Raji (cell line): ENCODE data around the gene POU2F3.

Source experiments
- POLR2A ChIP-seq: IDR thresholded peaks from 2 replicates; pipeline ENCODE4 v1.6.1; 2011; ENCODE audit warnings: low read depth, low read length, control low read depth; ENCODE audit not compliant: insufficient read depth

The POU2F3 gene

DNA sequence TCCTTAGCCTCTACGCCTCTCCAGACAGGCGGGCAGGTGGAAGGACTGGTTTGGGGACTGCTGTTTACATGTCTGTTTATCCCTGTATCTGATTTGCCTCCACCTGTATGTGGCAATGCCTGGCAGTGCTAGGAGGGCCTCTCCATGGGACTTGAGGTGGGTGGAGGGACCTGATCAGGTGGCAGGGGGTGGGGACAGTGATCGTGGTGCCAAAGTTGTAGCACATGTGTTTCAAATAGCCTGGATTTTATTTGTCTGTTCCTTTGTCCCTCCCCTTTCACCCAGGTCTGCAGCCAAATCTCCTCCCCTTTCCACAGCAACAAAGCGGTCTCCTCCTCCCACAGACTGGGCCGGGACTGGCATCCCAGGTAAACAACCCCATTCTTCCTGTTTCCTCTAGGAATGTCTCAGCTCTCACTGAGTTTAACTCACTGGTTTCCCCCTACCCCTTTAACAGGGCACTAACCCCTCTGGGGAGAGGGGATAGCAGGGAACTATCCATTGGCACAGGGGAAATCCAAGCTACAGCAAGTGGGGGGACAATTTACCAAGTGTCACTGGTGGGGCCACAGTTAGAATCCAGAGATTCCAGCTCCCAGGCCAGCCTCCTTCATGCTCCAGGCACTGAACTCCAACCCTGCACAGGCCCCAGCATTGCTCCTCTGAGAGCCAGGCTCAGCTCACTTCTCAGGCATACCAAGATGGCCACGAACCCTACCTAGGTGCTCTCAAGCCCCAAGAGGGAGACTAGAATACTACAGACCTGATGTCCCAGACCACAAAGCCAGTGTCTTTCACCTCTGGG lies 62.3 kb downstream of the POU2F3 start:
- TF ChIP-seq POLR2A = no peak

DNA sequence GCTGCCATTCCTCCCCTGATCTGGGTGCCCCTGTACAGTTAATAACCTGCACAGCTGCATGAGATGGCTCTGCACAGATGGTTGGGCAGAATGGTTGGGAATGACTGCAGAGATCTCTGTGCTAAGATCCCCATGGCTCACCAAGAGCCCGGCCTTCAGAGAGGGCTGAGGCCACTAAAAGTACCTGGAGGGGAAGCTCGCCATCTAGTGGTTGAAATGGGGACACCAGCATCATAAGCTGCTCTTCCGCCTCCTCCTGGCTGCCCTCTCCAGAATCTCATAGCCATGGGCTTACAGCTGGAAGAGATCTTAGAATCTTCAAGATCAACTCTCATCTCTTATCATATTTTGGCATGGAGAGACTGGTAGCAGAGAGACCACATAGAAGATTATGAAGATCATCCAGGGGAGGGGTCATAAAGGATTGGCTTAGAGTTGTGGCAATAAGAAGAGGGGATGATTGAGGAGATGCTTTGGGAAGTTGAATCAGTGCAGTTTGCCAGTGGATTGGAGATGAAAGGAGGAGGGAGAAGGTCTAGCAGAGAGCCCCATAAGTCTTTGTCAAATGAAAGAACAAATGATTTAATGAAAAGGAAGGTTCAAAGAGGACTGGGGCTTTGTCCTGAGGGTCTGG lies 63.2 kb downstream of the POU2F3 start:
- TF ChIP-seq POLR2A = no peak

DNA sequence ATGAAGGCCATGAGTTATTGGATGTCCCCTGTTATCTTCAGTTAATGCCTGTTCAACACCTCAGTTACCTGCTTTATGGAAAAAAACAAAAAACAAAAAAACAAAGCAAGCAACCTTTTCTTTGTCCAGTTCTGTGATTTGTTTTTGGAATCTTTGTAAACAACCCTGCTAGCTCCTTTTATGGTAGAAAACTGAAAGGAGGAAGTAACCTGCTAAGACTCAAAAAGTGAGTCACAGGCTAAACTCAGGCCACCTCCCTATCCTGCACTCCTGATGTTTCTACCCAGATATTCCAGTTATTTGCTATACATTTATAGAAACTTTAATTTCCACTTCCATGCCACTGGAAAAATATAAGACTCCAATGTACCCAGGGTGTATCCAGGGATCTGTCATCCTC lies 64.6 kb downstream of the POU2F3 start:
- no peak for TF ChIP-seq POLR2A

DNA sequence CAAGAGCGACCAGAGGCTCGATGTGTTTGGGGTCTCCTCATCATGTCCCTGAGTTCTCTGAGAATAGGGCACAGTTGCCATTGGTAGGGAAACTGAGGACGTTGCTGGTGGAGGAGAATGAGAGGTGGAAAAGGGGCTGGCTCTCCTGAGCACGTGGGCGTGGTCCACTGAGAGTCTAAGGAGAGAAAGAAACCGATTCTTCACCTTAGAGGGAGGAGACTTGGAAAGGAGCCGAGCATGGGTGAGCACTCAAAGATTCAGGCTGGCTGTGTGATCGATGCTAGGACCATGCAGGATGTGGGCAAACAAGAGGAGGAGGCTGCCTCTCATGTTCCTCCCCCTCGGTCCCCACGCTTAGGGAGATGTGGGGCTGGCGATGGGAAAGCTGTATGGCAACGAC lies 65.3 kb downstream of the POU2F3 start:
- no peak for TF ChIP-seq POLR2A

DNA sequence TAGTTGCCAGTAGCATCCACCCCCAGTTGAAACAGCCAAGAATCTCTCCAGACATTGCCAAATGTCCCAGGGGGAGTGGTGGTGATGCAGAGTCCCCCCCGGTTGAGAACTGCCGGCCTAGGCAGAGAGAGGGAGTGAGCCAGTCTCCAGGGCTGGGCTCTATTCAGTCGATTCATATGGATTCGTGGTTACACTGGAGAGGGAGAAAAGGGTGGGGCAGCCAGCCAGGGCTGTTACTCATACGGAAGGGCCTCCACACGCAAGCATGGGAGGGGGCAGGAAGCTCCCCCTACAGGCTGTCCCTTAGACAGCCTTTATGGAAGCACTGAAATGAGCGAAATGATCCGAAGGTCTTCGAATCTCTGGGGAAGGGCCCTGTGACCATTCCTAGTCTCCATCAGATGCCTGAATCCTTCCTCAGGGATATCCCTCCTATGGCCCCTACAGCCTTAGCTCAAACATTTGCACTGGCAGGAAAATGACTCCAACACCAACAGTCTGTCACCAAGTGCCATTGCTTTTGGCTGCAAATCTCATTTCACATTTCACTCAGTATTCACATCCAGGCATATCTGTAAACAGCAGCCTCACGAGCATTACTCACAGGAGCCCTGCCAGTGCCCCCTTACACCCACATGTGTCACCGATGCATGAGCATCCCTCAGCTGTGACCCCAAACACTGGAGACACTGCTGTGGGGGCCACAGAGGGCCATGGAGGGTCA lies 66.7 kb downstream of the POU2F3 start:
- TF ChIP-seq POLR2A = no peak

DNA sequence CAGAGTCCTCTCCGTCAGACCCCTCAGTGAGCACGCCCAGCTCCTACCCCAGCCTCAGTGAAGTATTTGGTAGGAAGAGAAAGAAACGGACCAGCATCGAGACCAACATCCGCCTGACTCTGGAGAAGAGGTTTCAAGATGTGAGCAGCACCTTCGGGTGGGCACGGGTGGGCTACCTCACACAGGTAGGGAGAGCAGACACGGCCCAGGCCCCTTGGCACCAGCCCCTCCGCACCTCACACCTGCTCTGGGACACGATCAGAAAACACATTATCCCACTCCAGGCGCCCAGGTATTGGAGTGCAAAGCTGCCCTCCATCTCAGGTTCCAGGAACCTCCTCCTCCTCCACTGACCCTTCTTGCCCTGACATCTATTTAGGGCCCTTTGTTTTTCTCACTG lies 67.5 kb downstream of the POU2F3 start:
- TF ChIP-seq POLR2A = no peak

DNA sequence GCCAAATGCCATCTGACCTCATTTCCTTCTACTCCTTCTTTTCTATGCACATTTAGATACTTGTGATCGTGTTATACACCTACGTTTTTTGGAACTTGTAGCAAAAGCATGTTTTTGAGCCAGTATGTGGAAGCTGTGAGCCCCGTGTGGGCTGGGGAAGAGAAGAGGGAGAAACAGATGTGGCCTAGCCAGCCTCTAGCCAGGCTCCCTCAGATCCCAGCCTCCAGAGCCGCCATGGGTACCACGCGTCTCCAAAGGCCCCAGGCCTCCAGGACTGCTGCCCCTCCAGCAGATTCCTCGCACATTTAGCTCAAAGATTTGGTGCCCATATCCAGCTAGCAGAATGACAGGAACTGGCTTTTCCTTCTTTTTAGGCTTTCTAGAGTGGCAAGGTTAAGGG lies 68.1 kb downstream of the POU2F3 start:
- no peak for TF ChIP-seq POLR2A

DNA sequence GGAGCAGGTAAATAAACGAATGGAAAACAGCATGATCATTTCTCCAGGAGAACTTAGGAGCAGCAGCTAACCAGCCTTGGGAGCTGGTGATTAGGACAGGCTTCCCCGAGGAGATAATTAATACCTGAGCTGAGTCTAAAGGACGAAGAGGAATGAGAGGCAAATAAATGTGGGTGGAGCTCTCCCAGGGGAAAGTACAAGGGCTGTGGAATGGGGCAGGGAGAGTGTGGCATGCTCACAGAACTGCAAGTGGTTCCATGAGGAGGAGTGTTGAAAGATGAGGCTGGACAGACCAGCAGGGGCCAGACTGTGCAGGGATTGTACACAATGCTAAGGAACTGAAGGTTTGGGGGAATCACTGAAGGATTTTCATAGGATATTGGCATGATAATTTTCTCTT lies 70.9 kb downstream of the POU2F3 start:
- no peak for TF ChIP-seq POLR2A

DNA sequence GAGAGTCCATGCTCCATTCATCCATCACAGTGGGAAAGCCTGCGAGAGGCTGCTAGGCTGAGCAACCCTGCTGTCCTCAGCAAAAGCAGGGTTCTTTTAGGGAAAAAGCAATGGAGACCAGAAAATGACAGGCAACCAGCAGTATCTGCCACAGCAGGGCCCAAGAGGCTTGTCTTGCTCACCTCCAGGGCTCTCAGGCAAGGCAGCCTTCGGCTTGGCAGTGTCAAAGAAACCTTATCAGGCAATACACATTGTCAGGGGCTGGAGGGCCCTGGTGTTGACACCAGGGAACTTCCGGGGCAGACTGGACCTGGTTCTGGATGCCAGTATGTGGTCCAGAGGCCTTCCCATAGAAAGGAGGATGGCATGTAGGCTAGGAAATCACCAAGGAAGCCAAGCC lies 74.9 kb downstream of the POU2F3 start:
- no peak for TF ChIP-seq POLR2A

DNA sequence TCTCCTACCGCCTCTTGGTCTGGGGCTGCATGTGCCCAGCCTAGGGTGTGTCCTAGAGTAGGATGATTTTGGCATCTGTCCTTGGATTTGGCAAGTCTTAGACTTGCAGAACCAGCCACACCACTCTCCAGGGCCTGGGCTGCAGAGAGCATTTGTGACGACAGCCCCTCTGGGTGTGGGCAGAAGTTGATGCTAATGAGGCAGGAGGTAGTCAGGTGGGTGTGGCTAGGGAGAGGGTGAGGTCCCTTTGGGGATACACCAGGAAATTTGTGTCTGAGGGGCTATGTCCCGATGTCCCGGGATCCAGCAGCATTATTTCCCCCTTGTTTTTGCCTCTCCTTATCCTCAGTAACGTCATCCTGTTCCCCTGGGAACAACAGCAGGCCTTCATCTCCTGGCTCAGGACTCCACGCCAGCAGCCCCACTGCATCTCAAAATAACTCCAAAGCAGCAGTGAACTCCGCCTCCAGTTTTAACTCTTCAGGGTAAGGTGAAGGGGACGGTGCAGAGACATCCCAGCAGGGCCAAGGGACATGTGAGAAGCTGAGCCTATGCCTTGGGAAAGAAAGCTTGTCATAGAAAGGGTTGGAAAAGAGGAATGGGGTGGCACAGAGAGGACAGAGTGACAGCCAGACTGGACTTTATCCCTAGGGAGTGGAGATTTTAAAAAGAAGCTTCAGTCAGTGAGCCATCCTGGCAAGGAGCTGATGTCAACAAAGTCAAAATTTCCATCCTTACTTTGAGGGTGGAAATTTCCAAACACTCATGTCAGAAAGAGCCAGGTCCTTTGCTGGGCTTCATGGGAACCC lies 77.1 kb downstream of the POU2F3 start:
- no peak for TF ChIP-seq POLR2A

DNA sequence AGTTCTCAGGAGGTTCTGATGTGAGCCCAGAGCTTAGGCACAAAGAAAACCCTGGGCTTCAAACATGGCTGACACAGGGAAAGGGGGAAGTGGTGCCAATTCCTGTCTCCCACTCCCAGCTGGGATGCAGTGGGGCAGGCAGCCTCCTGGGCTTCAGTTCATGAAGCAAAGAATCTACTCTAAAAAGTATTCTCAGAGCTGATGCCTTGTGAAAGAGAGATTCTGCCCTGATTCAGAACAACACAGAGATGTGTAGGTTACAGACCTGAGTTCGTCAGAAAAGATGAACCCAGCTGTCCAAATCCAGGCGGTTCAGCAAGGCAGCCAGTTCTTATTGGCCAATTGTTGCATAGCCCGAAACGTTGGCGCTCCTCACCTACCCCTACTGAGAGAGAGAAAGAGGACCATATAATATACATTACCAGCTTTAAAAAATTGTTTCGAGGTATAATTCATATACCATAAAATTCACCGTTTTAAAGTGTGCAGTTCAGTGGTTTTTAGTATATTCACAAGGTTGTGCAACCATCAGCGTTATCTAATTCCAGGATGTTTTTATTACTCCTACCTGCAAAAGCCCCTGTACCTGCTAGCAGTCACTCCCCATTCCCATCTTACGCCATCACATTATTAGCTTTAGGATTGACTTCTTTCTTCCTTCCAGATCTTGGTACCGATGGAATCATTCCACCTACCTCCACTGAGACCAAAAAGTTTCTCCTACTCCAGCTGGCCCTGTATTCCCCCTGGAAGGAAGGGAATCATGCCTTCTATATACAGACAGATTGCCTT lies 77.9 kb downstream of the POU2F3 start:
- TF ChIP-seq POLR2A = no peak

DNA sequence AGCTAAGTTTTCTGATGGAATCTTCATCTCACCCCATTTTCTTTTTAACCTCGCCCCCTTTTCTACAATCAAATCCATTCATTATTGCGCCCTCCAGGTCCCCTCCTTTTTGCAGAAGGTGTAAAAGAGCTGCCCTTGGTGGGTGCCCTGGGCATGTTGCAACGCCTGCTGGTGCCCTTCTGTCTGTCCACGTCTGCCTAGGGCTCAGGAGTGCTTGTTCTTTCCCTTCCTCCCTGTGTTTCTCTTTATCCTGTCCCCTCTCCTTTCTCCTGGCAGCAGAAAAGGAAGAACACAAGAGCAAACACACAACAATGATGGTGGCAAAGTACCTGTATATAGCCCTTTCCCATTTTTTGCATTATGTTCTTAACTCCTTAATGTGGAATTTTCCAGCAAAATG lies 79.0 kb downstream of the POU2F3 start:
- TF ChIP-seq POLR2A = no peak

DNA sequence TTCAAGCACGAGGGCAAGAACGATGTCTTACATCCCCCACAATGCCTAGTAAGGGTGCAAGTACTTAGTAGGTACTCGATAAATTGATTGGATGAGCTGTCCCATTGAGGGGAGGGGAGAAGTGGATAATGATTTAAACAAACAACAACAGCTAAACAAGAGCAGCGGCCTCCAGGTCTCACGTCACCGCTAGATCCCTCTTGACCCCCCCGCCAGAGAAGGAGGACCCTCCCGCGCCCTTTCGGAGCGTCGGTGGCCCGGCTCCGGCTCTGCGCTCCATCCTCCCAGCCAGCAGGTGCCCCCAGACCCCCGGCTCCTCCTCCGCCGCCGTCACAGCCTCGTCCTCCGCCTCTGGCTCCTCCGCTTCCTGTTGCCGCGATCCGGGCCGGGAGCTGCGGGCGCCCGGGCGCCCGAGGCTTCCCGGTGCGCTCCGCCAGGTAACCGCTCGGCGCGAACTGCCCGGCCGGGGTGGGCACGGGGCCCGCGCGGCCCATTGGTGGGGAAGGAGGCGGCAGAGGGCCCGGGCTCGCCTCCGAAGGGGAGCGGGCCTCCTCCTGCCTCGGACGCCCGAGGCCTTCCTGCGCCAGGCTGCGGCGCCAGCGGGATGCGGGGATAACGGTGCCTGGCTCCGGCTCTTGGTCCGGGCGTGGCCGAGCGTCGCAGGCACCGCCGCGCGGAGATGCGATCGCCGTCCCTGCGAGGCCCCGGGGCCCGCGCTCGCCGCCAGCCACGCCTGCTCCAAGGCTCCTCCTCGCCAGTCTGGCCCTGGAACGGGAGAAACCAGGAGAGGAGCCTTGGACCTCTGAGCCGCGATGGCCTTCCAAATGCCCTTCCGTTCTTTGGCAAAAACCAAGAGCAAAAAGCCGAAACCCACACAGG lies 85.2 kb downstream of the POU2F3 start, which contains the start of gene TLCD5:
TSS of gene TLCD5 (plus strand) at position 368 of the 879 bp plus-strand sequence. CDS start 2,143 bp downstream, outside the sequence.
- TF ChIP-seq POLR2A = no peak
